ENCODE results near the gene TMPRSS2. TPM values are rescaled to one million over a fixed set of nuclear protein-coding genes. Genes with fewer than 3 reads are reported as not detected.

The TMPRSS2 gene
- total RNA-seq, 1 experiment from 2014 or later, result not detected

- no peaks in the 10 kb centered on the region for H3K27me3 Mint-ChIP-seq (ENCODE audit: insufficient read depth, unreplicated experiment)
- CTCF ChIA-PET, result interaction anchor here (0.6 to 4.7 kb wide), 10 partner anchors 9 to 358 kb away, joined by 3 to 52 read pairs (median 4); no protein-coding TSS in a partner anchor
- DNase-seq (ENCODE audit: unreplicated experiment), result no peak
- no peak overlapping the region for H3K27ac Mint-ChIP-seq (ENCODE audit: low read depth, unreplicated experiment)
- peaks cover 5% of the 10 kb centered on the region for H3K36me3 Mint-ChIP-seq (ENCODE audit: insufficient read depth, unreplicated experiment)
- POLR2A ChIA-PET, result interaction anchor here (0.8 kb wide), 1 partner anchor 162 kb away, joined by 3 read pairs; no protein-coding TSS in a partner anchor
- no peaks in the 10 kb centered on the region for H3K4me1 Mint-ChIP-seq (ENCODE audit: insufficient read depth, unreplicated experiment)
- intact Hi-C loops (cut with micrococcal nuclease), result no loop called here
- no TSS peak for BruUV-seq (replicated peaks)
- H3K9me3 Mint-ChIP-seq (ENCODE audit: unreplicated experiment), result no peaks in the 10 kb centered on the region
- H3K4me3 Mint-ChIP-seq (ENCODE audit: unreplicated experiment), result no peak overlapping the region
- TF ChIP-seq CTCF (IDR thresholded peaks at IDR 0.05; ENCODE audit: unreplicated experiment), result no peak
These were observed 49.4 kb downstream of the TMPRSS2 start for GRCh38 chr21:41458559-41458958.

- Mint-ChIP-seq H3K4me1 (ENCODE audit: insufficient read depth, unreplicated experiment) (no peaks in the 10 kb centered on the region), H3K27ac (ENCODE audit: low read depth, unreplicated experiment) (no peak overlapping the region), H3K36me3 (ENCODE audit: insufficient read depth, unreplicated experiment) (peaks cover 5% of the 10 kb centered on the region), H3K9me3 (ENCODE audit: unreplicated experiment) (no peaks in the 10 kb centered on the region), H3K4me3 (ENCODE audit: unreplicated experiment) (no peak overlapping the region), H3K27me3 (ENCODE audit: insufficient read depth, unreplicated experiment) (no peaks in the 10 kb centered on the region)
- CTCF ChIA-PET, result interaction anchor here (0.5 to 4.7 kb wide), 6 partner anchors 9 to 359 kb away, joined by 3 to 52 read pairs (median 4); no protein-coding TSS in a partner anchor
- no TSS peak for BruUV-seq (replicated peaks)
- no peak for DNase-seq (ENCODE audit: unreplicated experiment)
- intact Hi-C loops (cut with micrococcal nuclease), result no loop called here
- no peak for TF ChIP-seq CTCF (IDR thresholded peaks at IDR 0.05; ENCODE audit: unreplicated experiment)
- POLR2A ChIA-PET, result no interaction called here
These were observed 49.8 kb downstream of the TMPRSS2 start for GRCh38 chr21:41458121-41458520.

GRCh38 chr21:41453761-41454160, 54.2 kb downstream of the TMPRSS2 start:
- DNase-seq (ENCODE audit: unreplicated experiment), result no peak
- no peaks in the 10 kb centered on the region for H3K4me1 Mint-ChIP-seq (ENCODE audit: insufficient read depth, unreplicated experiment)
- no peak overlapping the region for H3K27ac Mint-ChIP-seq (ENCODE audit: low read depth, unreplicated experiment)
- H3K9me3 Mint-ChIP-seq (ENCODE audit: unreplicated experiment), result no peaks in the 10 kb centered on the region
- no peak for TF ChIP-seq CTCF (IDR thresholded peaks at IDR 0.05; ENCODE audit: unreplicated experiment)
- BruUV-seq (replicated peaks), result no TSS peak
- intact Hi-C loops (cut with micrococcal nuclease), result no loop called here
- H3K4me3 Mint-ChIP-seq (ENCODE audit: unreplicated experiment), result no peak overlapping the region
- ChIA-PET POLR2A (no interaction called here), CTCF (interaction anchor here (1.5 kb wide), 1 partner anchor 14 kb away, joined by 4 read pairs; no protein-coding TSS in a partner anchor)
- H3K27me3 Mint-ChIP-seq (ENCODE audit: insufficient read depth, unreplicated experiment), result no peaks in the 10 kb centered on the region
- no peaks in the 10 kb centered on the region for H3K36me3 Mint-ChIP-seq (ENCODE audit: insufficient read depth, unreplicated experiment)

GRCh38 chr21:41453198-41453597, 54.8 kb downstream of the TMPRSS2 start:
- ChIA-PET POLR2A (no interaction called here), CTCF (interaction anchor here (0.6 to 1.5 kb wide), 2 partner anchors 14 to 891 kb away, joined by 3 to 4 read pairs; no protein-coding TSS in a partner anchor)
- no peak for DNase-seq (ENCODE audit: unreplicated experiment)
- H3K4me1 Mint-ChIP-seq (ENCODE audit: insufficient read depth, unreplicated experiment), result no peaks in the 10 kb centered on the region
- intact Hi-C loops (cut with micrococcal nuclease), result no loop called here
- no peak overlapping the region for H3K27ac Mint-ChIP-seq (ENCODE audit: low read depth, unreplicated experiment)
- no peak overlapping the region for H3K4me3 Mint-ChIP-seq (ENCODE audit: unreplicated experiment)
- no peaks in the 10 kb centered on the region for H3K27me3 Mint-ChIP-seq (ENCODE audit: insufficient read depth, unreplicated experiment)
- H3K36me3 Mint-ChIP-seq (ENCODE audit: insufficient read depth, unreplicated experiment), result no peaks in the 10 kb centered on the region
- H3K9me3 Mint-ChIP-seq (ENCODE audit: unreplicated experiment), result no peaks in the 10 kb centered on the region
- BruUV-seq (replicated peaks), result no TSS peak
- TF ChIP-seq CTCF (IDR thresholded peaks at IDR 0.05; ENCODE audit: unreplicated experiment), result no peak

All from MCF 10A (cell line).